Measurements from ENCODE around the gene LRP10.

Gene LRP10

GRCh38 chr14:22903742-22904087, 32.2 kb downstream of the LRP10 start:
- TF ChIP-seq, protein P1, sequence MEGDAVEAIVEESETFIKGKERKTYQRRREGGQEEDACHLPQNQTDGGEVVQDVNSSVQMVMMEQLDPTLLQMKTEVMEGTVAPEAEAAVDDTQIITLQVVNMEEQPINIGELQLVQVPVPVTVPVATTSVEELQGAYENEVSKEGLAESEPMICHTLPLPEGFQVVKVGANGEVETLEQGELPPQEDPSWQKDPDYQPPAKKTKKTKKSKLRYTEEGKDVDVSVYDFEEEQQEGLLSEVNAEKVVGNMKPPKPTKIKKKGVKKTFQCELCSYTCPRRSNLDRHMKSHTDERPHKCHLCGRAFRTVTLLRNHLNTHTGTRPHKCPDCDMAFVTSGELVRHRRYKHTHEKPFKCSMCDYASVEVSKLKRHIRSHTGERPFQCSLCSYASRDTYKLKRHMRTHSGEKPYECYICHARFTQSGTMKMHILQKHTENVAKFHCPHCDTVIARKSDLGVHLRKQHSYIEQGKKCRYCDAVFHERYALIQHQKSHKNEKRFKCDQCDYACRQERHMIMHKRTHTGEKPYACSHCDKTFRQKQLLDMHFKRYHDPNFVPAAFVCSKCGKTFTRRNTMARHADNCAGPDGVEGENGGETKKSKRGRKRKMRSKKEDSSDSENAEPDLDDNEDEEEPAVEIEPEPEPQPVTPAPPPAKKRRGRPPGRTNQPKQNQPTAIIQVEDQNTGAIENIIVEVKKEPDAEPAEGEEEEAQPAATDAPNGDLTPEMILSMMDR (IDR thresholded peaks at IDR 0.05; ENCODE audit: insufficient read depth, low read length, poor library complexity, severe bottlenecking): no peak
- TF ChIP-seq EZH2phosphoT487 (conservative IDR thresholded peaks at IDR 0.05; ENCODE audit: low read length): no peak
- Histone ChIP-seq H3K27ac (ENCODE audit: low read depth, low read length) (no peak overlapping the region), H3K79me2 (ENCODE audit: insufficient read depth, low read length) (no peaks in the 10 kb centered on the region), H3K4me3 (ENCODE audit: insufficient read depth, low read length, poor library complexity, severe bottlenecking) (no peak overlapping the region), H2AFZ (ENCODE audit: low read depth, low read length, severe bottlenecking) (no peak overlapping the region), H3K27me3 (ENCODE audit: low read length) (no peaks in the 10 kb centered on the region), H4K20me1 (ENCODE audit: low read depth, low read length) (no peaks in the 10 kb centered on the region), H3K9me2 (replicated peaks; ENCODE audit: insufficient read depth, low read length) (no peaks in the 10 kb centered on the region), H3K9ac (ENCODE audit: low read length) (no peak overlapping the region), H3K36me3 (ENCODE audit: low read length) (peaks cover 32% of the 10 kb centered on the region; the same call in 1 of the 2 replicates), H3K9me3 (ENCODE audit: insufficient read depth, low read length) (no peaks in the 10 kb centered on the region), H3K4me2 (ENCODE audit: low read depth, low read length, poor library complexity, severe bottlenecking) (no peak overlapping the region), H3F3A (ENCODE audit: insufficient read depth) (0 out of 2 replicates have a peak, but pooled peaks cover 8% of the 10 kb centered on the region)

DNA sequence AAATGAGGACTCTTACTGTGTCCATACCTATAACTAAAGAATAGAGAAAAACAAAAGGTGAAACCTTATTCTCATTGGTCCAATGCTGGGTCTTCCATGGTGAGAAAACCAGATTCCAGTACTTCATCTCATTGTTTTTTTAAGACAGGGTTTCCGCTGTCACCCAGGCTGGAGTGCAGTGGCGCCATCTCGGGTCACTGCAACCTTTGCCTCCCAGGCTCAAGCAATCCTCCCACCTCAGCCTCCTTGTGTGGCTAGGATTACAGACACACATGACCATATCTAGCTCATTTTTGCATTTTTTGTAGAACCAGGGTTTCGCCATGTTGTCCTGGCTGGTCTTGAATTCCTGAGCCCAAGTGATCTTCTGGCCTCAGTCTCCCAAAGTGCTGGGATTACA, 34.1 kb downstream of the LRP10 start:
- Histone ChIP-seq H3K4me2 (ENCODE audit: low read depth, low read length, poor library complexity, severe bottlenecking) (no peak overlapping the region), H3K9me2 (replicated peaks; ENCODE audit: insufficient read depth, low read length) (no peaks in the 10 kb centered on the region), H3K27me3 (ENCODE audit: low read length) (no peaks in the 10 kb centered on the region), H3K9me3 (ENCODE audit: insufficient read depth, low read length) (no peaks in the 10 kb centered on the region), H3K9ac (ENCODE audit: low read length) (no peak overlapping the region), H4K20me1 (ENCODE audit: low read depth, low read length) (no peaks in the 10 kb centered on the region), H3K79me2 (ENCODE audit: insufficient read depth, low read length) (peaks cover 2% of the 10 kb centered on the region), H3K36me3 (ENCODE audit: low read length) (peaks cover 38% of the 10 kb centered on the region), H2AFZ (ENCODE audit: low read depth, low read length, severe bottlenecking) (no peak overlapping the region), H3K4me3 (ENCODE audit: insufficient read depth, low read length, poor library complexity, severe bottlenecking) (no peak overlapping the region), H3F3A (ENCODE audit: insufficient read depth) (0 out of 2 replicates have a peak, but pooled peaks cover 4% of the 10 kb centered on the region), H3K27ac (ENCODE audit: low read depth, low read length) (no peak overlapping the region)
- TF ChIP-seq, protein P1 (IDR thresholded peaks at IDR 0.05; ENCODE audit: insufficient read depth, low read length, poor library complexity, severe bottlenecking): no peak
- no peak for TF ChIP-seq EZH2phosphoT487 (conservative IDR thresholded peaks at IDR 0.05; ENCODE audit: low read length)

DNA sequence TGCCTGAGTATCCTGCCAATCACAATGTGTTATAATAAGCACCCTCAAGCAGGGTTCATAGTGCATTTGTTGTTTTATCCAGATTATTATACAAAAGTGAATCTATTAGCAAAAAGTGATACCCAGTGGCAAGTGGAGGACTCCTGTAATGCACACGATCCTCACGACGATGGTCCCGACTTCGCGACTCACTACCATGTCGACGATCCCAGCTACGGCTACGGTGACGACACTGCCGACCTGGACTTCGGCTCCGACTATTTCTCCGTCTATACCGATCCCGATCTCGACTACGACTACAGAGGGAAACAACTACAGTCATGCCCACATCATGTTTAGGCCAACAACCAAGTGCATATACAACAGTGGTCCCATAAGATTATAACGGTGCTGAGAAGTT, 34.5 kb downstream of the LRP10 start:
- Histone ChIP-seq H3K9me3 (ENCODE audit: insufficient read depth, low read length) (no peaks in the 10 kb centered on the region), H3K36me3 (ENCODE audit: low read length) (peaks cover 41% of the 10 kb centered on the region)
- TF ChIP-seq, protein P1 (IDR thresholded peaks at IDR 0.05; ENCODE audit: insufficient read depth, low read length, poor library complexity, severe bottlenecking): no peak
- no peak for TF ChIP-seq EZH2phosphoT487 (conservative IDR thresholded peaks at IDR 0.05; ENCODE audit: low read length)

More for the DNA sequence above, 34.5 kb downstream of the LRP10 start:
- Histone ChIP-seq H4K20me1 (ENCODE audit: low read depth, low read length) (no peaks in the 10 kb centered on the region), H2AFZ (ENCODE audit: low read depth, low read length, severe bottlenecking) (no peak overlapping the region), H3K27me3 (ENCODE audit: low read length) (no peaks in the 10 kb centered on the region), H3K4me2 (ENCODE audit: low read depth, low read length, poor library complexity, severe bottlenecking) (no peak overlapping the region), H3K4me3 (ENCODE audit: insufficient read depth, low read length, poor library complexity, severe bottlenecking) (no peak overlapping the region), H3K27ac (ENCODE audit: low read depth, low read length) (no peak overlapping the region), H3F3A (ENCODE audit: insufficient read depth) (0 out of 2 replicates have a peak, but pooled peaks cover 4% of the 10 kb centered on the region), H3K9me2 (replicated peaks; ENCODE audit: insufficient read depth, low read length) (no peaks in the 10 kb centered on the region), H3K9ac (ENCODE audit: low read length) (no peak overlapping the region), H3K79me2 (ENCODE audit: insufficient read depth, low read length) (peaks cover 7% of the 10 kb centered on the region)
